Neural cell (in vitro differentiated cells): ENCODE measurements around the gene INPP5F.

ENCODE experiments used
- CTCF ChIP-seq: fragments of 450-650 bp; IDR thresholded peaks from 2 replicates; pipeline ENCODE4 v1.5.1; 2014; ENCODE audit warnings: antibody characterized with exemption, mild to moderate bottlenecking, moderate library complexity; ENCODE audit not compliant: poor library complexity, severe bottlenecking
- EP300 ChIP-seq: fragments of 450-650 bp; conservative IDR thresholded peaks from 2 replicates; pipeline ENCODE4 v1.6.1; 2014; ENCODE audit warnings: antibody characterized with exemption, mild to moderate bottlenecking, moderate library complexity; ENCODE audit not compliant: poor library complexity, severe bottlenecking
- EZH2 ChIP-seq: fragments of 200-600, 300-800 bp; shearing (Covaris generic), sonication (generic); IDR thresholded peaks from 2 replicates; pipeline ENCODE4 v1.6.1; 2014; ENCODE audit warnings: antibody characterized with exemption, low read length, borderline replicate concordance, mild to moderate bottlenecking; ENCODE audit not compliant: insufficient read depth, poor library complexity, severe bottlenecking
- POLR2AphosphoS5 ChIP-seq: IDR thresholded peaks from 2 replicates; pipeline ENCODE4 v1.6.1; 2012
- RAD21 ChIP-seq: fragments of 450-650 bp; conservative IDR thresholded peaks from 2 replicates; pipeline ENCODE4 v1.6.1; 2014; ENCODE audit warnings: antibody characterized with exemption, mild to moderate bottlenecking, moderate library complexity
- SMC3 ChIP-seq: fragments of 450-650 bp; conservative IDR thresholded peaks from 2 replicates; pipeline ENCODE4 v1.6.1; 2014; ENCODE audit warnings: antibody characterized with exemption, mild to moderate bottlenecking, moderate library complexity; ENCODE audit not compliant: poor library complexity
- TAF1 ChIP-seq: IDR thresholded peaks from 2 replicates; pipeline ENCODE4 v1.6.1; 2012; ENCODE audit warnings: low read depth

GRCh38 chr10:119705434-119705831 is 20.4 kb upstream of the INPP5F start:
- TF ChIP-seq CTCF (no peak), RAD21 (no peak), EZH2 (no peak), TAF1 (no peak), SMC3 (no peak), POLR2AphosphoS5 (no peak), EP300 (no peak)
